Neural cell (in vitro differentiated cells): ENCODE measurements around the gene DTNBP1.

ENCODE experiments used
- CTCF ChIP-seq: fragments of 450-650 bp; IDR thresholded peaks from 2 replicates; pipeline ENCODE4 v1.5.1; 2014; ENCODE audit warnings: antibody characterized with exemption, mild to moderate bottlenecking, moderate library complexity; ENCODE audit not compliant: poor library complexity, severe bottlenecking
- EP300 ChIP-seq: fragments of 450-650 bp; conservative IDR thresholded peaks from 2 replicates; pipeline ENCODE4 v1.6.1; 2014; ENCODE audit warnings: antibody characterized with exemption, mild to moderate bottlenecking, moderate library complexity; ENCODE audit not compliant: poor library complexity, severe bottlenecking
- EZH2 ChIP-seq: fragments of 200-600, 300-800 bp; shearing (Covaris generic), sonication (generic); IDR thresholded peaks from 2 replicates; pipeline ENCODE4 v1.6.1; 2014; ENCODE audit warnings: antibody characterized with exemption, low read length, borderline replicate concordance, mild to moderate bottlenecking; ENCODE audit not compliant: insufficient read depth, poor library complexity, severe bottlenecking
- MXI1 ChIP-seq: fragments of 450-650 bp; conservative IDR thresholded peaks from 2 replicates; pipeline ENCODE4 v1.6.1; 2014; ENCODE audit warnings: antibody characterized with exemption, mild to moderate bottlenecking; ENCODE audit not compliant: poor library complexity, severe bottlenecking
- POLR2AphosphoS5 ChIP-seq: IDR thresholded peaks from 2 replicates; pipeline ENCODE4 v1.6.1; 2012
- SMC3 ChIP-seq: fragments of 450-650 bp; conservative IDR thresholded peaks from 2 replicates; pipeline ENCODE4 v1.6.1; 2014; ENCODE audit warnings: antibody characterized with exemption, mild to moderate bottlenecking, moderate library complexity; ENCODE audit not compliant: poor library complexity
- TAF1 ChIP-seq: IDR thresholded peaks from 2 replicates; pipeline ENCODE4 v1.6.1; 2012; ENCODE audit warnings: low read depth

GRCh38 chr6:15522427-15522826, 140.4 kb downstream of the DTNBP1 start:
- TF ChIP-seq CTCF (no peak), SMC3 (no peak), MXI1 (no peak), POLR2AphosphoS5 (no peak), EP300 (no peak), TAF1 (no peak), EZH2 (no peak)
